Measurements from ENCODE around the gene DYRK1A.

Gene DYRK1A

GRCh38 chr21:37564924-37565529 is 198.5 kb downstream of the DYRK1A start:
- intact Hi-C loops (cut with DNase I) = loop anchor here (5.0 to 10.0 kb wide), 3 partner anchors 198 to 490 kb away; partner anchors contain the start of genes DYRK1A, PIGP, TTC3 and VPS26C
- peak in 2 of 42 donors; percentile 8 to 45 for DNase-seq

- intact Hi-C loops (cut with DNase I) = loop anchor here (5.0 to 10.0 kb wide), 2 partner anchors 198 to 491 kb away; partner anchors contain the start of genes DYRK1A, PIGP and TTC3
- peak in 4 of 42 donors; percentile 25 to 53 (median 38) for DNase-seq
Observed at GRCh38 chr21:37565530-37566223, 199.1 kb downstream of the DYRK1A start.

GRCh38 chr21:37566790-37567615 is 200.4 kb downstream of the DYRK1A start:
- DNase-seq = peak in 2 of 42 donors; percentile 24 to 28
- intact Hi-C loops (cut with DNase I) = loop anchor here (5.0 to 10.0 kb wide), 2 partner anchors 200 to 492 kb away; partner anchors contain the start of genes DYRK1A, PIGP and TTC3

GRCh38 chr21:37568415-37568814 is 201.8 kb downstream of the DYRK1A start:
- intact Hi-C loops (cut with DNase I) = loop anchor here (5.0 to 10.0 kb wide), 2 partner anchors 201 to 494 kb away; partner anchors contain the start of genes DYRK1A, PIGP and TTC3

GRCh38 chr21:37568916-37569315 is 202.3 kb downstream of the DYRK1A start:
- peak in 10 of 42 donors; percentile 10 to 50 (median 32) for DNase-seq
- intact Hi-C loops (cut with DNase I) = loop anchor here (5.0 to 10.0 kb wide), 2 partner anchors 202 to 494 kb away; partner anchors contain the start of genes DYRK1A, PIGP and TTC3

More at GRCh38 chr21:37568415-37568814, 201.8 kb downstream of the DYRK1A start:
- DNase-seq = no peak

GRCh38 chr21:37571442-37571841 is 204.9 kb downstream of the DYRK1A start:
- DNase-seq = no peak
- intact Hi-C loops (cut with DNase I) = no loop called here

- no peak for DNase-seq
- intact Hi-C loops (cut with DNase I) = no loop called here
Observed at GRCh38 chr21:37574316-37574715, 207.7 kb downstream of the DYRK1A start.

- DNase-seq = no peak
- intact Hi-C loops (cut with DNase I) = no loop called here
Observed at GRCh38 chr21:37574751-37575150, 208.2 kb downstream of the DYRK1A start.

GRCh38 chr21:37575580-37575979 is 209.0 kb downstream of the DYRK1A start:
- intact Hi-C loops (cut with DNase I) = no loop called here
- no peak for DNase-seq

Measured in head of caudate nucleus (tissue), 42 donors.